HFFc6 (cell line): Measurements from ENCODE around the gene CDH13. TPM values are rescaled to one million over a fixed set of nuclear protein-coding genes. Genes with fewer than 3 reads are reported as not detected.

Source experiments
- DNase-seq: peaks from one replicate; pipeline ENCODE4 v3.0.0-alpha.2; 2018
- H3K27ac Mint-ChIP-seq: 2 replicates; pipeline ENCODE4 v1.8.0; 2020; ENCODE audit warnings: mild to moderate bottlenecking, mixed read lengths
- H3K27me3 Mint-ChIP-seq: 2 replicates; pipeline ENCODE4 v1.8.0; 2021; ENCODE audit warnings: mild to moderate bottlenecking, moderate library complexity, mixed read lengths; ENCODE audit not compliant: insufficient read depth
- H3K36me3 Mint-ChIP-seq: 2 replicates; pipeline ENCODE4 v1.8.0; 2021; ENCODE audit warnings: low read depth, mixed read lengths
- H3K4me1 Mint-ChIP-seq: 2 replicates; pipeline ENCODE4 v1.8.0; 2020; ENCODE audit warnings: low read depth, mixed read lengths
- H3K4me3 Mint-ChIP-seq: 2 replicates; pipeline ENCODE4 v1.8.0; 2020; ENCODE audit warnings: mild to moderate bottlenecking, moderate library complexity, mixed read lengths
- H3K9me3 Mint-ChIP-seq: 2 replicates; pipeline ENCODE4 v1.8.0; 2020; ENCODE audit warnings: mild to moderate bottlenecking, mixed read lengths
- total RNA-seq, 6 experiments: library from RNA; stranded (reverse); fragmentation: NEBNext Ultra II Directional; extraction: Animal tissue kit (Norgen Biotek cat#: 25700); gene quantifications; 2 replicates in 1 of 6; 3 replicates in 5 of 6; pipeline ENCODE4 v1.2.3, GENCODE V29; 2021
- TF ChIP-seq, protein P1 (sequence below): fragments of 200-600 bp; sonication (generic); IDR thresholded peaks from 2 replicates; pipeline ENCODE4 v1.5.0; 2021; ENCODE audit warnings: antibody characterized with exemption, mild to moderate bottlenecking

CDH13 gene
- total RNA-seq, 6 experiments from 2014 or later = 3.6 to 14.7 (median 4.7) TPM

DNA sequence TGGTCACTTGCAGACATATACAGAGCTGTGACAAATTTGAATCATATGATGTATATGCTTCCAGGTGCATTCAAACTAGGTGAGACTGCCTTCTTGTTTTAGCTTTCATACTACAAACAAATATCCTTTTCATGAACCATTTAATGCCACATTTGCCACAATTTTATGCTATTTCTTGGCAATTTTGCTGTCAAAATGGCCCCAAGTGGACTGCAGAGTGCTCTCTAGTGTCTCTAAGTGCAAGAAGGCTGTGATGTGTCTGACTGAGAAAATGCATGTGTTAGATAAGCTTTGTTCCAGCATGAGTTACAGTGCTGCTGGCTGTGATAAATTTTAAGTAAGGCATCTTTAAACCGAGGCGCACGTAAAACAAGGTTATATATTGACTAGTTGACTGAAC is 38.3 kb downstream of the CDH13 start:
- no peak overlapping the region for H3K27ac Mint-ChIP-seq
- H3K4me1 Mint-ChIP-seq = peaks cover 5% of the 10 kb centered on the region
- TF ChIP-seq, protein P1, sequence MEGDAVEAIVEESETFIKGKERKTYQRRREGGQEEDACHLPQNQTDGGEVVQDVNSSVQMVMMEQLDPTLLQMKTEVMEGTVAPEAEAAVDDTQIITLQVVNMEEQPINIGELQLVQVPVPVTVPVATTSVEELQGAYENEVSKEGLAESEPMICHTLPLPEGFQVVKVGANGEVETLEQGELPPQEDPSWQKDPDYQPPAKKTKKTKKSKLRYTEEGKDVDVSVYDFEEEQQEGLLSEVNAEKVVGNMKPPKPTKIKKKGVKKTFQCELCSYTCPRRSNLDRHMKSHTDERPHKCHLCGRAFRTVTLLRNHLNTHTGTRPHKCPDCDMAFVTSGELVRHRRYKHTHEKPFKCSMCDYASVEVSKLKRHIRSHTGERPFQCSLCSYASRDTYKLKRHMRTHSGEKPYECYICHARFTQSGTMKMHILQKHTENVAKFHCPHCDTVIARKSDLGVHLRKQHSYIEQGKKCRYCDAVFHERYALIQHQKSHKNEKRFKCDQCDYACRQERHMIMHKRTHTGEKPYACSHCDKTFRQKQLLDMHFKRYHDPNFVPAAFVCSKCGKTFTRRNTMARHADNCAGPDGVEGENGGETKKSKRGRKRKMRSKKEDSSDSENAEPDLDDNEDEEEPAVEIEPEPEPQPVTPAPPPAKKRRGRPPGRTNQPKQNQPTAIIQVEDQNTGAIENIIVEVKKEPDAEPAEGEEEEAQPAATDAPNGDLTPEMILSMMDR = no peak
- no peaks in the 10 kb centered on the region; the same call in 1 of the 2 replicates for H3K36me3 Mint-ChIP-seq
- no peak overlapping the region for H3K4me3 Mint-ChIP-seq
- DNase-seq = no peak
- H3K27me3 Mint-ChIP-seq = no peaks in the 10 kb centered on the region; the same call in 1 of the 2 replicates
- no peaks in the 10 kb centered on the region for H3K9me3 Mint-ChIP-seq

DNA sequence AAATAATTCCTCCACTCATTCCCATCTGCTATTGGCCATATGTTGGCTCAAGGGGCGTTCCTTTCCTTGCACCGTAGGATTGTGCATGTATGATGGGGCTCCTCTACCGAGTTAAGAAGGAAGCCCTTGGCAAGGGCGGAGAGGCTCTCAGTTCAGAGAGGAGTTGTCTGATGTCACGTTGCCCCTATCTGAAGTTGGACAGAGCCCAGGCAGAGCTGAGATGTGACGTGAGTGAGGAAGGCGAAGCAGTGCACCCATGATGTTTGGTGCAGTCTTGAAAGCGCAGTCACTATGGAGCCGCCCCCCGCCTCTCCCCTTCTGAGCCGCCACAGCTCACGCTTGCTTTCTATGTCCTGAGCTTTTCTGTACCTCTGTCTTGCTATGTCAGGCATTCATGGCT is 40.7 kb downstream of the CDH13 start:
- TF ChIP-seq, protein P1 = no peak
- Mint-ChIP-seq H3K4me1 (0 out of 2 replicates have a peak, but pooled peaks cover 3% of the 10 kb centered on the region), H3K27ac (no peak overlapping the region), H3K36me3 (no peaks in the 10 kb centered on the region), H3K9me3 (no peaks in the 10 kb centered on the region), H3K4me3 (no peak overlapping the region), H3K27me3 (no peaks in the 10 kb centered on the region; the same call in 1 of the 2 replicates)
- no peak for DNase-seq

DNA sequence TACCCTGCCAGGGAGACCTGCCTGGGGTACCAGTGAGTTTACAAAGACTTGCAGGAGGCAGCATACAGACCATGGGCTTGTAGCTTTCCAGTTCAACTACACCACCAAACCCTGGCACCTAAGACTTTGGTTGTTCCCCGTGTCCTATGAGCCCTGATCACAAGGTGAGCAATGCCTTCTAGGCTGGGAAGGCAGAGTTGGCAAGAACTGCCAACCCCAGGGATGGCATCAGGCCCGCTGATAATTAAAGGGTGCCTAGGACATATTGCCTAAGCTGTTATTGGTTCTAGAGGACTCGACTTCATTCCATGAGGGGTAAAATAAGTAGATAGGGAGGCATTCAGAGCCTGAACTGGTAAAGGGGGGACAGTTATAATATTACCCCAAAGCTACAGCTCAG is 41.3 kb downstream of the CDH13 start:
- 0 out of 2 replicates have a peak, but pooled peaks cover 5% of the 10 kb centered on the region for H3K4me1 Mint-ChIP-seq
- H3K27ac Mint-ChIP-seq = no peak overlapping the region
- TF ChIP-seq, protein P1 = no peak
- no peak overlapping the region for H3K4me3 Mint-ChIP-seq
- H3K9me3 Mint-ChIP-seq = no peaks in the 10 kb centered on the region
- no peaks in the 10 kb centered on the region; the same call in 1 of the 2 replicates for H3K27me3 Mint-ChIP-seq
- H3K36me3 Mint-ChIP-seq = no peaks in the 10 kb centered on the region
- no peak for DNase-seq

DNA sequence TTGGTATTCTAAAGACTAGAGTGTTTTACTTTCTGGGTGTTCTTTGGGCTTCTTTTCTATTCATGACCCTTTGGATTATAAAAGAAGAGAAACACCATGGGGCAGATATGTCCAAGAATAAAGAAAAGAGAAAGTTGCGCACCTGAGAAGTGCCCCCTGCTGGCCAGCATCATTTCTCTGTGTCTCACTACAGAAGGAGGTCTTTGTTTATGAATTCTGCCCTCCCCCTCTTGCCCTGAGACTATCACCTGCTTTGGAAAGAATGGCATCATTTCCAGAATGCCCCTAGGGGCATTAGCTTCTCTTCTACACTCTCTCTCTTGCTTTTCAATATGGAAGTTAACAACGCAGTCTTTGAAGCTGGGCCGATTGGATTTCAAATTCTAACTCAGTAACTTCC is 45.0 kb downstream of the CDH13 start:
- DNase-seq = no peak
- Mint-ChIP-seq H3K4me1 (peaks cover 25% of the 10 kb centered on the region), H3K36me3 (no peaks in the 10 kb centered on the region), H3K4me3 (no peak overlapping the region), H3K9me3 (no peaks in the 10 kb centered on the region), H3K27me3 (no peaks in the 10 kb centered on the region; the same call in 1 of the 2 replicates), H3K27ac (no peak overlapping the region)
- TF ChIP-seq, protein P1 = peak; percentile 80

DNA sequence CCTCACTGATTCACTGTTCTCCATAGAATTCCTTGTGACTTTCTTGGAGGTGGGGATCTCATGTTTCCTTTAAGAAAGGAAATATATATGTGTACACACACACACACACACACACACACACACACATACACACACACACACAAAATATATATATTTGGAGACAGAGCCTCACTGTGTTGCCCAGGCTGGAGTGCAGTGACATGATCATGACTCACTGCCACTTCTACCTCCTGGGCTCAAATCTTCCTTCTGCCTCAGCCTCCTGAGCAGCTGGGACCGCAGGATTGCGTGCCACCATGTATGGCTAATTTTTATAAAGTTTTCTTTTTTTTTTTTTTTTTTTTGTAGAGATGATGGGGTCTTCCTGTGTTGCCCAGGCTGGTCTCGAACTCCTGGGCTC is 45.9 kb downstream of the CDH13 start:
- no peak for DNase-seq
- H3K27ac Mint-ChIP-seq = no peak overlapping the region
- TF ChIP-seq, protein P1 = no peak
- H3K36me3 Mint-ChIP-seq = no peaks in the 10 kb centered on the region
- H3K27me3 Mint-ChIP-seq = no peaks in the 10 kb centered on the region
- no peaks in the 10 kb centered on the region for H3K9me3 Mint-ChIP-seq
- no peak overlapping the region for H3K4me3 Mint-ChIP-seq
- peaks cover 25% of the 10 kb centered on the region for H3K4me1 Mint-ChIP-seq

DNA sequence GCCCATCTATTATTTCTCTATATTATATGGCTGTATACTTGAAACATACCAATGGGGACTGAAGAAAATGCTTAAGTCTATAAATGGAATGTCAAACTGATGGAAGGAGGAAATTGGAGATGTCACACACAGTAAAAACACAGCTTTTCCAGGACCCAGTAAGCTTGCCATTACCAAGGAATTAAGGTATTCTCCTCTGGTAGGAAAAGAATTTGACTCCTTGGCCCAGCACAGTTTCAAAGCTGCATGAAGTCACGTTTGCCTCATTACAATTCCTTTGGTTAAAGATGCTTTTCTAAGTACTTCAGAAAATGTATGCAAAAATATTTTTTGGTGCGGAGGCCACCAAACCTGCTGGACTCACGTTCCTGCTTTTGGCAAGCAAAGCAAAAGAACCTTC is 48.5 kb downstream of the CDH13 start:
- Mint-ChIP-seq H3K9me3 (no peaks in the 10 kb centered on the region), H3K27ac (no peak overlapping the region), H3K27me3 (no peaks in the 10 kb centered on the region), H3K4me1 (peaks cover 25% of the 10 kb centered on the region), H3K36me3 (no peaks in the 10 kb centered on the region), H3K4me3 (no peak overlapping the region)
- TF ChIP-seq, protein P1 = no peak
- DNase-seq = peak; percentile 72
